Activated T-cell treated with anti-CD3 and anti-CD28 coated beads, Interleukin-2, amount 50 U/mL, for 4 hours (primary cell): ENCODE results near the gene IFI30. TPM values are rescaled to one million over a fixed set of nuclear protein-coding genes. Genes with fewer than 3 reads are reported as not detected.

ENCODE experiments used
- ATAC-seq, 2 donors: fragments of 200-7000 bp; cut with Tn5 transposase; one replicate each; pipeline ENCODE4 v1.10.0; 2021
- DNase-seq: peaks from one replicate; pipeline ENCODE4 v3.0.0-alpha.2; 2020
- H3K27me3 Mint-ChIP-seq: one replicate; pipeline ENCODE4 v1.8.0; 2021; ENCODE audit warnings: low read depth, mixed read lengths
- H3K36me3 Mint-ChIP-seq: one replicate; pipeline ENCODE4 v1.8.0; 2022; ENCODE audit warnings: mixed read lengths; ENCODE audit not compliant: insufficient read depth
- H3K4me1 Mint-ChIP-seq: one replicate; pipeline ENCODE4 v1.8.0; 2021; ENCODE audit warnings: low read depth, mixed read lengths
- H3K4me3 Mint-ChIP-seq: one replicate; pipeline ENCODE4 v1.8.0; 2021; ENCODE audit warnings: mild to moderate bottlenecking, moderate library complexity, mixed read lengths
- H3K9me3 Mint-ChIP-seq: one replicate; pipeline ENCODE4 v1.8.0; 2021; ENCODE audit warnings: mixed read lengths
- total RNA-seq, 3 donors: library from RNA; stranded (reverse); gene quantifications; one replicate each; pipeline ENCODE4 v1.2.1, GENCODE V29; 2021

Gene IFI30
- total RNA-seq, 3 donors from 2014 or later, result 13.6 to 36.7 (median 13.8) TPM

GRCh38 chr19:18211683-18212082 lies 38.1 kb downstream of the IFI30 start:
- Mint-ChIP-seq H3K4me3 (no peak overlapping the region), H3K9me3 (no peaks in the 10 kb centered on the region), H3K27me3 (peaks cover 19% of the 10 kb centered on the region), H3K4me1 (peaks cover 4% of the 10 kb centered on the region), H3K36me3 (no peaks in the 10 kb centered on the region)
- ATAC-seq (no peak), DNase-seq (no peak)

- H3K9me3 Mint-ChIP-seq, result no peaks in the 10 kb centered on the region
- H3K4me1 Mint-ChIP-seq, result peaks cover 3% of the 10 kb centered on the region
- H3K27me3 Mint-ChIP-seq, result peaks cover 18% of the 10 kb centered on the region
- no peak for DNase-seq
- peak; percentile 50 to 60 for ATAC-seq
- no peaks in the 10 kb centered on the region for H3K36me3 Mint-ChIP-seq
- no peak overlapping the region for H3K4me3 Mint-ChIP-seq
These were observed 41.3 kb downstream of the IFI30 start for GRCh38 chr19:18214779-18215433.

GRCh38 chr19:18216789-18217188 lies 43.2 kb downstream of the IFI30 start:
- no peaks in the 10 kb centered on the region for H3K9me3 Mint-ChIP-seq
- no peaks in the 10 kb centered on the region for H3K36me3 Mint-ChIP-seq
- DNase-seq (no peak), ATAC-seq (no peak)
- H3K4me3 Mint-ChIP-seq, result no peak overlapping the region
- H3K4me1 Mint-ChIP-seq, result peaks cover 5% of the 10 kb centered on the region
- peaks cover 20% of the 10 kb centered on the region for H3K27me3 Mint-ChIP-seq

GRCh38 chr19:18218159-18218558 lies 44.5 kb downstream of the IFI30 start:
- no peak for ATAC-seq
- Mint-ChIP-seq H3K4me1 (peaks cover 5% of the 10 kb centered on the region), H3K9me3 (no peaks in the 10 kb centered on the region), H3K36me3 (no peaks in the 10 kb centered on the region), H3K27me3 (peaks cover 27% of the 10 kb centered on the region), H3K4me3 (no peak overlapping the region)
- no peak for DNase-seq

GRCh38 chr19:18218600-18218999 lies 45.0 kb downstream of the IFI30 start:
- Mint-ChIP-seq H3K36me3 (no peaks in the 10 kb centered on the region), H3K4me3 (no peak overlapping the region), H3K4me1 (peaks cover 5% of the 10 kb centered on the region), H3K27me3 (peaks cover 30% of the 10 kb centered on the region), H3K9me3 (no peaks in the 10 kb centered on the region)
- no peak for DNase-seq
- ATAC-seq, result no peak

- ATAC-seq, result no peak
- H3K9me3 Mint-ChIP-seq, result no peaks in the 10 kb centered on the region
These were observed 46.5 kb downstream of the IFI30 start for GRCh38 chr19:18219911-18220631.

GRCh38 chr19:18220632-18221275 lies 47.1 kb downstream of the IFI30 start:
- ATAC-seq (no peak), DNase-seq (no peak)
- H3K9me3 Mint-ChIP-seq, result no peaks in the 10 kb centered on the region
- no peaks in the 10 kb centered on the region for H3K36me3 Mint-ChIP-seq
- peaks cover 16% of the 10 kb centered on the region for H3K4me1 Mint-ChIP-seq
- H3K4me3 Mint-ChIP-seq, result no peak overlapping the region
- H3K27me3 Mint-ChIP-seq, result peaks cover 47% of the 10 kb centered on the region

More at GRCh38 chr19:18219911-18220631, 46.5 kb downstream of the IFI30 start:
- Mint-ChIP-seq H3K27me3 (peaks cover 40% of the 10 kb centered on the region), H3K36me3 (no peaks in the 10 kb centered on the region), H3K4me3 (no peak overlapping the region), H3K4me1 (peaks cover 11% of the 10 kb centered on the region)
- no peak for DNase-seq

GRCh38 chr19:18221815-18222725 lies 48.5 kb downstream of the IFI30 start:
- no peak for ATAC-seq
- Mint-ChIP-seq H3K36me3 (no peaks in the 10 kb centered on the region), H3K27me3 (peaks cover 56% of the 10 kb centered on the region)

GRCh38 chr19:18223860-18224524 lies 50.4 kb downstream of the IFI30 start:
- H3K4me3 Mint-ChIP-seq, result peak overlapping the region; percentile 81
- no peak for DNase-seq
- H3K27me3 Mint-ChIP-seq, result peaks cover 66% of the 10 kb centered on the region
- peak; percentile 11 to 15 for ATAC-seq
- no peaks in the 10 kb centered on the region for H3K9me3 Mint-ChIP-seq
- no peaks in the 10 kb centered on the region for H3K36me3 Mint-ChIP-seq
- H3K4me1 Mint-ChIP-seq, result peaks cover 25% of the 10 kb centered on the region

More at GRCh38 chr19:18221815-18222725, 48.5 kb downstream of the IFI30 start:
- no peak overlapping the region for H3K4me3 Mint-ChIP-seq
- H3K4me1 Mint-ChIP-seq, result peaks cover 24% of the 10 kb centered on the region
- H3K9me3 Mint-ChIP-seq, result no peaks in the 10 kb centered on the region
- no peak for DNase-seq

GRCh38 chr19:18224525-18225354 lies 51.1 kb downstream of the IFI30 start:
- Mint-ChIP-seq H3K4me1 (peaks cover 25% of the 10 kb centered on the region), H3K36me3 (no peaks in the 10 kb centered on the region), H3K9me3 (no peaks in the 10 kb centered on the region), H3K27me3 (peaks cover 71% of the 10 kb centered on the region), H3K4me3 (peak overlapping the region; percentile 81)
- peak; percentile 70 for DNase-seq
- ATAC-seq, result peak; percentile 99

GRCh38 chr19:18225355-18225701 lies 51.7 kb downstream of the IFI30 start:
- Mint-ChIP-seq H3K36me3 (no peaks in the 10 kb centered on the region), H3K9me3 (no peaks in the 10 kb centered on the region), H3K4me3 (no peak overlapping the region), H3K4me1 (peaks cover 25% of the 10 kb centered on the region), H3K27me3 (peaks cover 72% of the 10 kb centered on the region)
- DNase-seq, result no peak
- no peak for ATAC-seq

- DNase-seq (no peak), ATAC-seq (no peak)
- Mint-ChIP-seq H3K4me1 (peaks cover 23% of the 10 kb centered on the region), H3K4me3 (no peak within 1 kb of the TSS), H3K36me3 (no peaks in the 10 kb centered on the region), H3K9me3 (no peaks in the 10 kb centered on the region), H3K27me3 (peaks cover 75% of the 10 kb centered on the region)
These were observed 52.3 kb downstream of the IFI30 start, which contains the start of gene PDE4C for GRCh38 chr19:18225702-18226468. Gene PDE4C (minus strand): TSS chr19:18226438. CDS start chr19:18226415, 23 bp downstream.
